PC-9 (cell line): ENCODE measurements around the gene ZNF512. TPM values are rescaled to one million over a fixed set of nuclear protein-coding genes. Genes with fewer than 3 reads are reported as not detected.

Experiments used
- BruUV-seq: library from RNA; stranded (reverse); fragments of 400-500 nt; replicated peaks from 2 replicates; lab custom pipeline; 2021; lab: Mats Ljungman, UMichigan
- CTCF ChIA-PET: fragments of 300-600 bp; sonication (Branson Sonifier 250); formaldehyde crosslinking; loops from one replicate; lab custom pipeline; 2022; ENCODE audit warnings: antibody characterized with exemption; lab: Charles Lee
- POLR2A ChIA-PET: fragments of 300-600 bp; sonication (Branson Sonifier 250); formaldehyde crosslinking; loops from one replicate; lab custom pipeline; 2022; ENCODE audit warnings: antibody characterized with exemption; ENCODE audit not compliant: unreplicated experiment; lab: Charles Lee
- DNase-seq, 2 experiments: peaks; one replicate each; pipeline versions ENCODE4 v3.0.0 to v3.0.0-alpha.2; 2015 to 2022; ENCODE audit warnings: mixed read lengths in 1 of 2
- H2AFZ ChIP-seq: fragments of 200-600 bp; sonication (generic); 2 replicates; pipeline ENCODE4 v1.8.1; 2017; ENCODE audit warnings: antibody characterized with exemption
- H3F3A ChIP-seq: fragments of 200-600 bp; sonication (generic); 2 replicates; pipeline ENCODE4 v1.8.1; 2017; ENCODE audit warnings: antibody characterized with exemption, mild to moderate bottlenecking, low read depth; ENCODE audit not compliant: insufficient read depth
- H3K27ac ChIP-seq: fragments of 200-600 bp; sonication (generic); 2 replicates; pipeline ENCODE4 v1.6.1; 2016; ENCODE audit warnings: mixed run types
- H3K27me3 ChIP-seq: fragments of 200-600 bp; sonication (generic); 2 replicates; pipeline ENCODE4 v1.6.1; 2016; ENCODE audit warnings: low read depth, mixed run types; ENCODE audit not compliant: insufficient read depth
- H3K36me3 ChIP-seq: fragments of 200-600 bp; sonication (generic); 2 replicates; pipeline ENCODE4 v1.6.1; 2016; ENCODE audit warnings: low read depth, mixed run types
- H3K4me1 ChIP-seq: fragments of 200-600 bp; sonication (generic); replicated peaks from 2 replicates; pipeline ENCODE4 v1.6.1; 2016; ENCODE audit warnings: mixed run types; ENCODE audit not compliant: insufficient read depth
- H3K4me2 ChIP-seq: fragments of 200-600 bp; sonication (generic); 2 replicates; pipeline ENCODE4 v1.6.1; 2017; ENCODE audit warnings: mixed run types
- H3K4me3 ChIP-seq: fragments of 200-600 bp; sonication (generic); 2 replicates; pipeline ENCODE4 v1.6.1; 2016; ENCODE audit warnings: mixed run types
- H3K79me2 ChIP-seq: fragments of 200-600 bp; sonication (generic); 2 replicates; pipeline ENCODE4 v1.6.1; 2017; ENCODE audit warnings: low read depth, mixed run types
- H3K9me2 ChIP-seq: fragments of 200-600 bp; sonication (generic); 2 replicates; pipeline ENCODE4 v1.8.1; 2017; ENCODE audit warnings: mild to moderate bottlenecking; ENCODE audit not compliant: insufficient read depth
- H3K9me3 ChIP-seq: fragments of 200-600 bp; sonication (generic); 2 replicates; pipeline ENCODE4 v1.8.1; 2016; ENCODE audit warnings: low read depth; ENCODE audit not compliant: insufficient read depth
- H4K20me1 ChIP-seq: fragments of 200-600 bp; sonication (generic); 2 replicates; pipeline ENCODE4 v1.8.1; 2017; ENCODE audit not compliant: insufficient read depth
- CTCF ChIP-seq: fragments of 200-600 bp; sonication (generic); conservative IDR thresholded peaks from 2 replicates; pipeline ENCODE4 v1.6.1; 2017; ENCODE audit warnings: mixed run types, antibody characterized with exemption, mild to moderate bottlenecking, moderate library complexity
- EZH2 ChIP-seq: fragments of 200-600 bp; sonication (generic); IDR thresholded peaks from 2 replicates; pipeline ENCODE4 v1.8.0; 2017; ENCODE audit warnings: antibody characterized with exemption, low read depth
- intact Hi-C: fragments of 100-400 bp; cut with micrococcal nuclease; formaldehyde crosslinking; loops from one replicate; pipeline ENCODE4 v1.10.0; 2022; ENCODE audit not compliant: unreplicated experiment
- total RNA-seq: library from RNA; stranded (reverse); gene quantifications from 2 replicates; pipeline ENCODE4 v1.2.3, GENCODE V29; 2021

Gene ZNF512
- total RNA-seq, 1 experiment from 2014 or later: 40.6 TPM

GRCh38 chr2:27664154-27664574 is 81.3 kb downstream of the ZNF512 start:
- POLR2A ChIA-PET: interaction anchor here (0.7 kb wide), 1 partner anchor 261 kb away, joined by 3 read pairs; no protein-coding TSS in a partner anchor
- CTCF ChIA-PET: interaction anchor here (0.8 kb wide), 1 partner anchor 12 kb away, joined by 3 read pairs; no protein-coding TSS in a partner anchor
- Histone ChIP-seq H3K4me1 (peaks cover 26% of the 10 kb centered on the region), H4K20me1 (no peaks in the 10 kb centered on the region; the same call in 1 of the 2 replicates), H3K4me3 (peak overlapping the region; percentile 86), H2AFZ (peak overlapping the region; percentile 97), H3K27ac (peak overlapping the region; percentile 83), H3K27me3 (no peaks in the 10 kb centered on the region), H3K79me2 (peaks cover 42% of the 10 kb centered on the region), H3F3A (peaks cover 11% of the 10 kb centered on the region; the same call in 1 of the 2 replicates), H3K36me3 (peaks cover 31% of the 10 kb centered on the region), H3K9me3 (no peaks in the 10 kb centered on the region), H3K4me2 (peak overlapping the region; percentile 94), H3K9me2 (no peaks in the 10 kb centered on the region)
- DNase-seq: no peak
- TSS peak; percentile 71 for BruUV-seq
- intact Hi-C loops: no loop called here
- peak; percentile 11; the same call in 1 of the 2 replicates for TF ChIP-seq CTCF
- no peak for TF ChIP-seq EZH2

GRCh38 chr2:27664622-27665363 is 82.0 kb downstream of the ZNF512 start:
- DNase-seq: no peak
- POLR2A ChIA-PET: no interaction called here
- no peaks in the 10 kb centered on the region for H3K27me3 ChIP-seq
- H3K79me2 ChIP-seq: peaks cover 42% of the 10 kb centered on the region
- H3K36me3 ChIP-seq: peaks cover 31% of the 10 kb centered on the region
- no peaks in the 10 kb centered on the region; the same call in 1 of the 2 replicates for H4K20me1 ChIP-seq
- H3K9me2 ChIP-seq: no peaks in the 10 kb centered on the region
- BruUV-seq: no TSS peak
- CTCF ChIA-PET: interaction anchor here (0.8 kb wide), 1 partner anchor 11 kb away, joined by 3 read pairs; no protein-coding TSS in a partner anchor
- TF ChIP-seq CTCF: no peak
- TF ChIP-seq EZH2: no peak
- H3K4me3 ChIP-seq: peak overlapping the region; percentile 86
- no peaks in the 10 kb centered on the region for H3K9me3 ChIP-seq
- peaks cover 11% of the 10 kb centered on the region; the same call in 1 of the 2 replicates for H3F3A ChIP-seq
- peak overlapping the region; percentile 83; the same call in 1 of the 2 replicates for H3K27ac ChIP-seq
- peak overlapping the region; percentile 97 for H2AFZ ChIP-seq
- intact Hi-C loops: no loop called here
- peaks cover 26% of the 10 kb centered on the region for H3K4me1 ChIP-seq
- H3K4me2 ChIP-seq: peak overlapping the region; percentile 94

GRCh38 chr2:27667446-27667845 is 84.6 kb downstream of the ZNF512 start:
- no peak overlapping the region for H3K4me2 ChIP-seq
- H3K79me2 ChIP-seq: peaks cover 31% of the 10 kb centered on the region
- no TSS peak for BruUV-seq
- no peaks in the 10 kb centered on the region; the same call in 1 of the 2 replicates for H4K20me1 ChIP-seq
- no peak overlapping the region for H2AFZ ChIP-seq
- POLR2A ChIA-PET: no interaction called here
- intact Hi-C loops: no loop called here
- no peak for TF ChIP-seq CTCF
- no peak for TF ChIP-seq EZH2
- H3K27me3 ChIP-seq: no peaks in the 10 kb centered on the region
- CTCF ChIA-PET: no interaction called here
- no peaks in the 10 kb centered on the region for H3K9me2 ChIP-seq
- H3K4me3 ChIP-seq: no peak overlapping the region
- peaks cover 11% of the 10 kb centered on the region for H3F3A ChIP-seq
- H3K4me1 ChIP-seq: peaks cover 19% of the 10 kb centered on the region
- DNase-seq: no peak
- no peaks in the 10 kb centered on the region for H3K9me3 ChIP-seq
- H3K27ac ChIP-seq: no peak overlapping the region
- H3K36me3 ChIP-seq: peaks cover 30% of the 10 kb centered on the region
